SK-N-SH (cell line): Measurements from ENCODE around the gene SDR42E1. TPM values are rescaled to one million over a fixed set of nuclear protein-coding genes. Genes with fewer than 3 reads are reported as not detected.

Source experiments
- CTCF ChIA-PET: fragments of 300-600, 350-600 bp; formaldehyde crosslinking; extraction: SDS; loops from one replicate; lab custom pipeline; 2021; lab: Yijun Ruan, JAX
- POLR2A ChIA-PET: fragments of 350-600 bp; sonication (Branson Sonifier 250); formaldehyde crosslinking; extraction: SDS; loops from one replicate; lab custom pipeline; 2020; ENCODE audit warnings: antibody characterized with exemption, inconsistent platforms; lab: Yijun Ruan, JAX
- DNase-seq: peaks from one replicate; pipeline ENCODE4 v3.0.0; 2012
- H2AFZ ChIP-seq: fragments of 200-600 bp; sonication (generic); 2 replicates; pipeline ENCODE4 v1.8.1; 2016; ENCODE audit warnings: antibody characterized with exemption, mild to moderate bottlenecking, low read depth
- H3F3A ChIP-seq: fragments of 200-600 bp; sonication (generic); replicated peaks from 2 replicates; pipeline ENCODE3; 2016; ENCODE audit warnings: antibody characterized with exemption, mild to moderate bottlenecking; ENCODE audit not compliant: insufficient read depth
- H3K27ac ChIP-seq, 2 experiments: fragments of 200-500 bp in 1 of 2; fragments of 200-600 bp in 1 of 2; sonication (Bioruptor generic) in 1 of 2; sonication (generic), shearing (Covaris generic) in 1 of 2; 2 replicates each; pipeline versions ENCODE4 v1.5.1 to v1.6.1; 2014 to 2016; ENCODE audit warnings: low read depth in 2 of 2, inconsistent platforms in 1 of 2, low read length in 1 of 2, mild to moderate bottlenecking in 1 of 2, mixed read lengths in 1 of 2
- H3K27me3 ChIP-seq: fragments of 200-600 bp; sonication (generic), shearing (Covaris generic); 2 replicates; pipeline ENCODE4 v1.6.1; 2016; ENCODE audit warnings: mixed run types; ENCODE audit not compliant: insufficient read depth
- H3K36me3 ChIP-seq, 2 experiments: fragments of 200-500 bp in 1 of 2; fragments of 200-600 bp in 1 of 2; sonication (Bioruptor generic) in 1 of 2; sonication (generic) in 1 of 2; replicated peaks in 1 of 2; 2 replicates each; pipeline versions ENCODE3 to v1.5.1; 2014 to 2016; ENCODE audit warnings: low read length in 1 of 2, mild to moderate bottlenecking in 1 of 2; ENCODE audit not compliant: insufficient read depth in 2 of 2, control insufficient read depth in 1 of 2
- H3K4me1 ChIP-seq, 2 experiments: fragments of 200-500 bp in 1 of 2; fragments of 200-600 bp in 1 of 2; sonication (Bioruptor generic) in 1 of 2; sonication (generic), shearing (Covaris generic) in 1 of 2; 2 replicates each; pipeline versions ENCODE4 v1.5.1 to v1.6.1; 2014 to 2016; ENCODE audit warnings: low read depth in 1 of 2, low read length in 1 of 2, mixed run types in 1 of 2; ENCODE audit not compliant: insufficient read depth in 2 of 2, control insufficient read depth in 1 of 2
- H3K4me2 ChIP-seq: fragments of 200-600 bp; sonication (generic), shearing (Covaris generic); 2 replicates; pipeline ENCODE4 v1.6.1; 2017; ENCODE audit warnings: mixed run types
- H3K4me3 ChIP-seq, 2 experiments: fragments of 200-500 bp in 1 of 2; fragments of 200-600 bp in 1 of 2; sonication (Bioruptor generic) in 1 of 2; sonication (generic), shearing (Covaris generic) in 1 of 2; 2 replicates each; pipeline versions ENCODE4 v1.5.1 to v1.8.1; 2014 to 2016; ENCODE audit warnings: low read depth in 2 of 2, inconsistent platforms in 1 of 2, low read length in 1 of 2, mild to moderate bottlenecking in 1 of 2, mixed read lengths in 1 of 2, moderate library complexity in 1 of 2
- H3K79me2 ChIP-seq: fragments of 200-600 bp; sonication (generic); 2 replicates; pipeline ENCODE4 v1.8.1; 2017; ENCODE audit warnings: mild to moderate bottlenecking; ENCODE audit not compliant: insufficient read depth
- H3K9ac ChIP-seq: fragments of 200-600 bp; sonication (generic); 2 replicates; pipeline ENCODE4 v1.6.1; 2017; ENCODE audit warnings: mixed run types
- H3K9me2 ChIP-seq: fragments of 200-600 bp; sonication (generic); 2 replicates; pipeline ENCODE4 v1.6.1; 2017; ENCODE audit warnings: mixed run types
- H3K9me3 ChIP-seq: fragments of 200-600 bp; sonication (generic); 2 replicates; pipeline ENCODE4 v1.6.1; 2017; ENCODE audit warnings: mixed run types, mild to moderate bottlenecking, moderate library complexity
- H4K20me1 ChIP-seq: fragments of 200-600 bp; sonication (generic); 2 replicates; pipeline ENCODE4 v1.6.1; 2017; ENCODE audit warnings: mild to moderate bottlenecking, mixed run types; ENCODE audit not compliant: insufficient read depth
- FOSL2 ChIP-seq: IDR thresholded peaks from 2 replicates; pipeline ENCODE4 v1.4.0; 2012; ENCODE audit warnings: low read depth, mild to moderate bottlenecking, moderate library complexity, borderline replicate concordance
- FOXJ3 ChIP-seq: sonication (generic); formaldehyde crosslinking; IDR thresholded peaks from 2 replicates; pipeline ENCODE4 v1.5.1; 2020; ENCODE audit warnings: mild to moderate bottlenecking, missing genetic modification reagents
- FOXM1 ChIP-seq: IDR thresholded peaks from 2 replicates; pipeline ENCODE4 v1.4.0; 2012; ENCODE audit warnings: low read depth, mild to moderate bottlenecking
- GATA2 ChIP-seq: sonication (generic); formaldehyde crosslinking; IDR thresholded peaks from 2 replicates; pipeline ENCODE4 v1.5.0; 2020; ENCODE audit warnings: mild to moderate bottlenecking, missing genetic modification reagents
- MEF2A ChIP-seq: IDR thresholded peaks from 2 replicates; pipeline ENCODE4 v1.4.0; 2012; ENCODE audit warnings: low read depth, borderline replicate concordance
- NRF1 ChIP-seq: IDR thresholded peaks from 2 replicates; pipeline ENCODE4 v1.6.1; 2012; ENCODE audit warnings: low read depth, mild to moderate bottlenecking, low read length
- RCOR1 ChIP-seq: fragments of 150-350 bp; IDR thresholded peaks from 2 replicates; pipeline ENCODE4 v1.6.1; 2017; ENCODE audit warnings: antibody characterized with exemption, low read length
- RXRA ChIP-seq: IDR thresholded peaks from 2 replicates; pipeline ENCODE4 v1.4.0; 2012; ENCODE audit warnings: low read depth, mild to moderate bottlenecking, borderline replicate concordance
- SMC3 ChIP-seq: IDR thresholded peaks from 2 replicates; pipeline ENCODE4 v1.6.1; 2012; ENCODE audit warnings: low read depth, low read length, improper control_type of control experiment
- YY1 ChIP-seq: IDR thresholded peaks from 2 replicates; pipeline ENCODE4 v1.4.0; 2012; ENCODE audit warnings: low read depth, mild to moderate bottlenecking
- WGBS: methylation state at CpG from one replicate; pipeline ENCODE4 v1.1.6; 2017; ENCODE audit warnings: low lambda C conversion rate; 5-methylcytosine and 5-hydroxymethylcytosine counted together
- polyA plus RNA-seq, 3 experiments: library from polyadenylated mRNA; depleted of rRNA; stranded (reverse); fragments of >200 nt; gene quantifications; 2 replicates each; pipeline ENCODE4 v1.2.3, GENCODE V29; 2012
- TF ChIP-seq, protein P1 (sequence below): IDR thresholded peaks from 2 replicates; pipeline ENCODE4 v1.6.1; 2012; ENCODE audit warnings: mild to moderate bottlenecking, low read depth, low read length, moderate library complexity
- TF ChIP-seq, protein P2 (sequence below): fragments of 200-600 bp; sonication (generic); IDR thresholded peaks from 2 replicates; pipeline ENCODE4 v1.6.1; 2017; ENCODE audit warnings: antibody characterized with exemption, mild to moderate bottlenecking, moderate library complexity
- TF ChIP-seq, protein P3 (sequence below): fragments of 150-350 bp; IDR thresholded peaks from 2 replicates; pipeline ENCODE4 v1.6.1; 2016; ENCODE audit warnings: mild to moderate bottlenecking, low read depth, low read length

The SDR42E1 gene
- polyA plus RNA-seq, 1 of the 3 experiments (the other 2 are of a cell fraction), result not detected

DNA sequence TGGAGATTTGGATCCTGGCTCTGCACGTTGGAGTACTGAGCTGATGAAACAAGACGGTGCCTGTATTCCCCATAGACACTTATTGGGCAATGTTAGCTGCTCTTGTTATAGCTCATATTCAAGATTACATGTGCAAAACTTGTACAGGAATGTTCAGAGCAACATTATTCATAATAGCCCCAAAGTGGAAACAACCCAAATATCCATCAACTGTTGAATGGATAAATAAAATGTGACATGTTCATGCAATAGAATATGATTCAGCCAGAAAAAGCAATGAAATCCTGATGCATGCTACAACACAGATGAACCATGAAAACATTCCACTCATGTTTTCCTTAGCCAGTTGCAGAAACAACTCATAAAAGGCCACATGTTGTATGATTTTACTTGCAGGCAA is 5.7 kb upstream of the SDR42E1 start:
- H3K4me2 ChIP-seq, result no peak overlapping the region

DNA sequence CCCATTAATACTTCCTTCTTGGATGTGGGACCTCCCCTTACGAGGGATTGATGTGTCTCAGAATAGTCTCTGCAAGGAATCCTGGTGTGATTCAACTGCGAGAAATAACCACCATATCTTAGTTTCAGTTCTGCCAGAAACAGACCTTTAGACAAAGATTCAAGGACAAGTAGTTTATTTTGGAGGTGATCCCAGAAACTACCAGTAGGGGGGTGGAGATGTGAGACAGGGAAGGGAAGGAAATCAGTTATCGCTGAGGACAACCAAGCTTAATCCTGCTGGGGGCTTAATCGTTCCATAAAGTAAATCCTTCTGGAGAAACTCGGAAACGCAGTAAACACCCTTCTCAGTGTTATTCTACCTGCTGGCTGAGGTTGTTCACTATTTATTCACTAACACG is 5.0 kb upstream of the SDR42E1 start:
- no peaks in the 10 kb centered on the region for H4K20me1 ChIP-seq
- ChIA-PET CTCF (interaction anchor here (1.1 kb wide), 1 partner anchor 27 kb away, joined by 3 read pairs; no protein-coding TSS in a partner anchor), POLR2A (no interaction called here)
- peak overlapping the region in 1 of 2 experiments; percentile 13; a peak in 1 of 4 replicates for H3K4me3 ChIP-seq
- DNase-seq, result peak; percentile 34
- no peaks in the 10 kb centered on the region for H3K79me2 ChIP-seq
- no peaks in the 10 kb centered on the region for H3K9me2 ChIP-seq
- H3K36me3 ChIP-seq, result no peaks in the 10 kb centered on the region
- 22% methylated on average over 7 of the region's 7 CpGs for WGBS
- peak overlapping the region; percentile 35 for H3K4me2 ChIP-seq
- H3K27ac ChIP-seq, result no peak overlapping the region
- no peaks in the 10 kb centered on the region for H3F3A ChIP-seq
- no peaks in the 10 kb centered on the region for H3K4me1 ChIP-seq
- H3K9ac ChIP-seq, result no peak overlapping the region
- TF ChIP-seq, protein P1, sequence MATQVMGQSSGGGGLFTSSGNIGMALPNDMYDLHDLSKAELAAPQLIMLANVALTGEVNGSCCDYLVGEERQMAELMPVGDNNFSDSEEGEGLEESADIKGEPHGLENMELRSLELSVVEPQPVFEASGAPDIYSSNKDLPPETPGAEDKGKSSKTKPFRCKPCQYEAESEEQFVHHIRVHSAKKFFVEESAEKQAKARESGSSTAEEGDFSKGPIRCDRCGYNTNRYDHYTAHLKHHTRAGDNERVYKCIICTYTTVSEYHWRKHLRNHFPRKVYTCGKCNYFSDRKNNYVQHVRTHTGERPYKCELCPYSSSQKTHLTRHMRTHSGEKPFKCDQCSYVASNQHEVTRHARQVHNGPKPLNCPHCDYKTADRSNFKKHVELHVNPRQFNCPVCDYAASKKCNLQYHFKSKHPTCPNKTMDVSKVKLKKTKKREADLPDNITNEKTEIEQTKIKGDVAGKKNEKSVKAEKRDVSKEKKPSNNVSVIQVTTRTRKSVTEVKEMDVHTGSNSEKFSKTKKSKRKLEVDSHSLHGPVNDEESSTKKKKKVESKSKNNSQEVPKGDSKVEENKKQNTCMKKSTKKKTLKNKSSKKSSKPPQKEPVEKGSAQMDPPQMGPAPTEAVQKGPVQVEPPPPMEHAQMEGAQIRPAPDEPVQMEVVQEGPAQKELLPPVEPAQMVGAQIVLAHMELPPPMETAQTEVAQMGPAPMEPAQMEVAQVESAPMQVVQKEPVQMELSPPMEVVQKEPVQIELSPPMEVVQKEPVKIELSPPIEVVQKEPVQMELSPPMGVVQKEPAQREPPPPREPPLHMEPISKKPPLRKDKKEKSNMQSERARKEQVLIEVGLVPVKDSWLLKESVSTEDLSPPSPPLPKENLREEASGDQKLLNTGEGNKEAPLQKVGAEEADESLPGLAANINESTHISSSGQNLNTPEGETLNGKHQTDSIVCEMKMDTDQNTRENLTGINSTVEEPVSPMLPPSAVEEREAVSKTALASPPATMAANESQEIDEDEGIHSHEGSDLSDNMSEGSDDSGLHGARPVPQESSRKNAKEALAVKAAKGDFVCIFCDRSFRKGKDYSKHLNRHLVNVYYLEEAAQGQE, result no peak
- TF ChIP-seq, protein P2, sequence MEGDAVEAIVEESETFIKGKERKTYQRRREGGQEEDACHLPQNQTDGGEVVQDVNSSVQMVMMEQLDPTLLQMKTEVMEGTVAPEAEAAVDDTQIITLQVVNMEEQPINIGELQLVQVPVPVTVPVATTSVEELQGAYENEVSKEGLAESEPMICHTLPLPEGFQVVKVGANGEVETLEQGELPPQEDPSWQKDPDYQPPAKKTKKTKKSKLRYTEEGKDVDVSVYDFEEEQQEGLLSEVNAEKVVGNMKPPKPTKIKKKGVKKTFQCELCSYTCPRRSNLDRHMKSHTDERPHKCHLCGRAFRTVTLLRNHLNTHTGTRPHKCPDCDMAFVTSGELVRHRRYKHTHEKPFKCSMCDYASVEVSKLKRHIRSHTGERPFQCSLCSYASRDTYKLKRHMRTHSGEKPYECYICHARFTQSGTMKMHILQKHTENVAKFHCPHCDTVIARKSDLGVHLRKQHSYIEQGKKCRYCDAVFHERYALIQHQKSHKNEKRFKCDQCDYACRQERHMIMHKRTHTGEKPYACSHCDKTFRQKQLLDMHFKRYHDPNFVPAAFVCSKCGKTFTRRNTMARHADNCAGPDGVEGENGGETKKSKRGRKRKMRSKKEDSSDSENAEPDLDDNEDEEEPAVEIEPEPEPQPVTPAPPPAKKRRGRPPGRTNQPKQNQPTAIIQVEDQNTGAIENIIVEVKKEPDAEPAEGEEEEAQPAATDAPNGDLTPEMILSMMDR, result peak; percentile 52
- no peak overlapping the region for H2AFZ ChIP-seq
- no peaks in the 10 kb centered on the region; the same call in 1 of the 2 replicates for H3K27me3 ChIP-seq
- no peaks in the 10 kb centered on the region for H3K9me3 ChIP-seq

More for the DNA sequence above, 5.7 kb upstream of the SDR42E1 start:
- Histone ChIP-seq H3K27me3 (no peaks in the 10 kb centered on the region; the same call in 1 of the 2 replicates), H3K9me3 (no peaks in the 10 kb centered on the region), H3K9me2 (no peaks in the 10 kb centered on the region), H3K4me3 (no peak overlapping the region), H3K79me2 (no peaks in the 10 kb centered on the region), H2AFZ (no peak overlapping the region), H4K20me1 (no peaks in the 10 kb centered on the region), H3K9ac (no peak overlapping the region), H3K36me3 (no peaks in the 10 kb centered on the region), H3K4me1 (no peaks in the 10 kb centered on the region), H3K27ac (no peak overlapping the region), H3F3A (no peaks in the 10 kb centered on the region)
- DNase-seq, result no peak
- no peak for TF ChIP-seq MEF2A
- no peak for TF ChIP-seq NRF1
- TF ChIP-seq SMC3, result no peak
- no peak for TF ChIP-seq YY1
- TF ChIP-seq FOXM1, result no peak
- TF ChIP-seq, protein P1, result no peak
- TF ChIP-seq GATA2 (CRISPR knock-in tag), result no peak
- no peak for TF ChIP-seq FOXJ3 (CRISPR knock-in tag)
- TF ChIP-seq RXRA, result no peak
- TF ChIP-seq FOSL2, result no peak
- TF ChIP-seq RCOR1, result no peak
- TF ChIP-seq, protein P3, sequence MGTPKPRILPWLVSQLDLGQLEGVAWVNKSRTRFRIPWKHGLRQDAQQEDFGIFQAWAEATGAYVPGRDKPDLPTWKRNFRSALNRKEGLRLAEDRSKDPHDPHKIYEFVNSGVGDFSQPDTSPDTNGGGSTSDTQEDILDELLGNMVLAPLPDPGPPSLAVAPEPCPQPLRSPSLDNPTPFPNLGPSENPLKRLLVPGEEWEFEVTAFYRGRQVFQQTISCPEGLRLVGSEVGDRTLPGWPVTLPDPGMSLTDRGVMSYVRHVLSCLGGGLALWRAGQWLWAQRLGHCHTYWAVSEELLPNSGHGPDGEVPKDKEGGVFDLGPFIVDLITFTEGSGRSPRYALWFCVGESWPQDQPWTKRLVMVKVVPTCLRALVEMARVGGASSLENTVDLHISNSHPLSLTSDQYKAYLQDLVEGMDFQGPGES, result no peak
- ChIA-PET POLR2A (no interaction called here), CTCF (interaction anchor here (1.1 kb wide), 1 partner anchor 26 kb away, joined by 3 read pairs; no protein-coding TSS in a partner anchor)
- 32% methylated on average over 2 of the region's 2 CpGs for WGBS
